ENCODE data around the gene C17orf75. TPM values are rescaled to one million over a fixed set of nuclear protein-coding genes. Genes with fewer than 3 reads are reported as not detected.

Gene C17orf75
- polyA plus RNA-seq, 3 donors: 4.1 to 5.7 (median 5.0) TPM

- DNase-seq: no peak
- Histone ChIP-seq H4K20me1 (ENCODE audit: insufficient read depth, low read length) (peaks cover 4% of the 10 kb centered on the region), H2AFZ (ENCODE audit: insufficient read depth, low read depth, low read length, poor library complexity, severe bottlenecking) (no peak overlapping the region), H3K27ac (ENCODE audit: low read depth in 1 of 2, low read length in 2 of 2) (no peak overlapping the region), H3K36me3 (replicated peaks in 1 of 2; ENCODE audit: control insufficient read depth in 1 of 2, insufficient read depth in 2 of 2, low read length in 2 of 2) (no peaks in the 10 kb centered on the region), H3K4me1 (ENCODE audit: control insufficient read depth in 1 of 2, insufficient read depth in 2 of 2, low read length in 2 of 2) (peaks cover 21 to 25% of the 10 kb centered on the region in 2 donors), H3K79me2 (ENCODE audit: insufficient read depth, low read length) (no peaks in the 10 kb centered on the region), H3K9me3 (replicated peaks in 1 of 2; ENCODE audit: control insufficient read depth in 1 of 2, insufficient read depth in 1 of 2, low read length in 2 of 2) (no peaks in the 10 kb centered on the region), H3K4me2 (replicated peaks; ENCODE audit: extremely low read depth, low read length, poor library complexity, severe bottlenecking) (no peak overlapping the region), H3K4me3 (replicated peaks in 1 of 3; ENCODE audit: low read depth in 2 of 3, low read length in 3 of 3) (no peak overlapping the region), H3K27me3 (ENCODE audit: control insufficient read depth in 2 of 2, insufficient read depth in 2 of 2, low read length in 2 of 2) (peaks cover 0 to 9% of the 10 kb centered on the region in 2 donors), H3K9ac (ENCODE audit: insufficient read depth, low read length, poor library complexity, severe bottlenecking) (no peak overlapping the region)
- H3K27me3 Mint-ChIP-seq (ENCODE audit: low read depth in 3 of 3): peaks cover 16 to 32% (median 17%) of the 10 kb centered on the region in 3 donors
- no peak overlapping the region for H3K4me3 Mint-ChIP-seq
- H3K27ac Mint-ChIP-seq: no peak overlapping the region
- H3K9me3 Mint-ChIP-seq: peaks cover 0 to 2% (median 0%) of the 10 kb centered on the region in 7 donors
- intact Hi-C loops (cut with micrococcal nuclease): no loop called here
- H3K36me3 Mint-ChIP-seq: peaks cover 0 to 3% of the 10 kb centered on the region in 2 donors
- no peak for TF ChIP-seq CTCF (IDR thresholded peaks at IDR 0.05)
- 96% methylated on average over 12 of the region's 21 CpGs for WGBS (ENCODE audit: insufficient coverage)
- peaks cover 28% of the 10 kb centered on the region for H3K4me1 Mint-ChIP-seq
Measured at GRCh38 chr17:32279891-32280716, 61.9 kb downstream of the C17orf75 start.

- peaks cover 18 to 25% (median 25%) of the 10 kb centered on the region in 3 donors for H3K27me3 Mint-ChIP-seq (ENCODE audit: low read depth in 3 of 3)
- H2AFZ ChIP-seq (ENCODE audit: insufficient read depth, low read depth, low read length, poor library complexity, severe bottlenecking): no peak overlapping the region
- H3K4me1 Mint-ChIP-seq: peaks cover 33% of the 10 kb centered on the region
- H3K4me2 ChIP-seq (replicated peaks; ENCODE audit: extremely low read depth, low read length, poor library complexity, severe bottlenecking): no peak overlapping the region
- DNase-seq: no peak
- peaks cover 26 to 28% of the 10 kb centered on the region in 2 donors for H3K4me1 ChIP-seq (ENCODE audit: control insufficient read depth in 1 of 2, insufficient read depth in 2 of 2, low read length in 2 of 2)
- intact Hi-C loops (cut with micrococcal nuclease): no loop called here
- no peaks in the 10 kb centered on the region for H3K79me2 ChIP-seq (ENCODE audit: insufficient read depth, low read length)
- no peak overlapping the region for H3K27ac Mint-ChIP-seq
- peaks cover 0 to 2% (median 0%) of the 10 kb centered on the region in 7 donors for H3K9me3 Mint-ChIP-seq
- no peak overlapping the region for H3K4me3 Mint-ChIP-seq
- H4K20me1 ChIP-seq (ENCODE audit: insufficient read depth, low read length): peaks cover 4% of the 10 kb centered on the region
- peaks cover 0 to 6% of the 10 kb centered on the region in 2 donors for H3K27me3 ChIP-seq (ENCODE audit: control insufficient read depth in 2 of 2, insufficient read depth in 2 of 2, low read length in 2 of 2)
- H3K4me3 ChIP-seq (replicated peaks in 1 of 3; ENCODE audit: low read depth in 2 of 3, low read length in 3 of 3): no peak overlapping the region
- H3K9ac ChIP-seq (ENCODE audit: insufficient read depth, low read length, poor library complexity, severe bottlenecking): no peak overlapping the region
- 100% methylated on average over 1 of the region's 2 CpGs for WGBS (ENCODE audit: insufficient coverage)
- no peaks in the 10 kb centered on the region for H3K36me3 ChIP-seq (replicated peaks in 1 of 2; ENCODE audit: control insufficient read depth in 1 of 2, insufficient read depth in 2 of 2, low read length in 2 of 2)
- H3K36me3 Mint-ChIP-seq: peaks cover 0 to 6% of the 10 kb centered on the region in 2 donors
- no peak overlapping the region for H3K27ac ChIP-seq (ENCODE audit: low read depth in 1 of 2, low read length in 2 of 2)
- TF ChIP-seq CTCF (IDR thresholded peaks at IDR 0.05): no peak
- no peaks in the 10 kb centered on the region for H3K9me3 ChIP-seq (replicated peaks in 1 of 2; ENCODE audit: control insufficient read depth in 1 of 2, insufficient read depth in 1 of 2, low read length in 2 of 2)
Measured at GRCh38 chr17:32278815-32279214, 63.2 kb downstream of the C17orf75 start.

Other genes with a start within 250 kb of the C17orf75 start
- 10 to 100 TPM; 45.9 to 60.5 (median 51.9) TPM for gene RHOT1, start 199.7 kb downstream of the C17orf75 start, polyA plus RNA-seq
- gene RHBDL3, start 76.3 kb downstream of the C17orf75 start, polyA plus RNA-seq: under 1 TPM in 1 of 3 donors, not detected in 2; 0.05 TPM
- gene ZNF207, start 8.0 kb upstream of the C17orf75 start, polyA plus RNA-seq: 100 to 1,000 TPM; 129 to 147 (median 138) TPM
- gene PSMD11, start 102.3 kb upstream of the C17orf75 start, polyA plus RNA-seq: 100 to 1,000 TPM in 1 of 3 donors, 10 to 100 TPM in 2; 29.9 to 112 (median 91.8) TPM
- gene CDK5R1, start 144.8 kb upstream of the C17orf75 start, polyA plus RNA-seq: 1 to 10 TPM in 1 of 3 donors, under 1 TPM in 2; 0.44 to 1.0 (median 0.48) TPM

Measured in CD14-positive monocyte (primary cell).